Fibroblast of villous mesenchyme (primary cell): ENCODE results near the gene TRIM33. TPM values are rescaled to one million over a fixed set of nuclear protein-coding genes. Genes with fewer than 3 reads are reported as not detected.
"Not testable (repeated sequence)": the region's sequence is repeated elsewhere in the genome, so short reads cannot be mapped to it uniquely, and the experiment has no call there.

Source experiments
- DNase-seq: peaks from one replicate; pipeline ENCODE4 v3.0.0-alpha.2; 2010; ENCODE audit warnings: low read depth
- H3K4me3 ChIP-seq: 2 replicates; pipeline ENCODE4 v1.5.1; 2011; ENCODE audit warnings: low read depth, mild to moderate bottlenecking, low read length
- total RNA-seq: library from RNA; depleted of rRNA; stranded (reverse); fragments of >200 nt; gene quantifications from 2 replicates; pipeline ENCODE4 v1.2.3, GENCODE V29; 2012
- TF ChIP-seq, protein P1 (sequence below): IDR thresholded peaks from 2 replicates; pipeline ENCODE4 v1.5.1; 2012; ENCODE audit warnings: low read depth, mild to moderate bottlenecking, low read length; ENCODE audit not compliant: insufficient read depth

TRIM33 gene
- total RNA-seq, 1 donor = 36.3 TPM

DNA sequence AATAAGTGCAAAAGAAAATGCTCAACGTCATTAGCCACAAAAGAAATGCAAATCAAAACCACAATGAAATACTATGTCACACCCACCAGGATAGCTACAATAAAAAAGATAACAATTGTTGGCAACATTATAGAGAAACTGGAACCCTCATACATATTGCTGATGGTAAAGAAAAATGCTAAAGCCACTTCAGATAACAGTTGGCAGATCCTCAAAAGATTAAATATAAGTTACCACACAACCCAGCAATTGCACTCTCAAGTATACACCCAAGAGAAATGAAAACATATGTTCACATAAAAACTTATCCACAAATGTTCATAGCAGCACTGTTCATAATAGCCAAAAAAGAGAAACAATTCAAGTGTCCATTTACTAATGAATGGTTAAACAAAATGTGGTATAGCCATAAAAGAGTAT lies 20.7 kb downstream of the TRIM33 start:
- DNase-seq = peak; percentile 54
- no peak overlapping the region for H3K4me3 ChIP-seq
- TF ChIP-seq, protein P1, sequence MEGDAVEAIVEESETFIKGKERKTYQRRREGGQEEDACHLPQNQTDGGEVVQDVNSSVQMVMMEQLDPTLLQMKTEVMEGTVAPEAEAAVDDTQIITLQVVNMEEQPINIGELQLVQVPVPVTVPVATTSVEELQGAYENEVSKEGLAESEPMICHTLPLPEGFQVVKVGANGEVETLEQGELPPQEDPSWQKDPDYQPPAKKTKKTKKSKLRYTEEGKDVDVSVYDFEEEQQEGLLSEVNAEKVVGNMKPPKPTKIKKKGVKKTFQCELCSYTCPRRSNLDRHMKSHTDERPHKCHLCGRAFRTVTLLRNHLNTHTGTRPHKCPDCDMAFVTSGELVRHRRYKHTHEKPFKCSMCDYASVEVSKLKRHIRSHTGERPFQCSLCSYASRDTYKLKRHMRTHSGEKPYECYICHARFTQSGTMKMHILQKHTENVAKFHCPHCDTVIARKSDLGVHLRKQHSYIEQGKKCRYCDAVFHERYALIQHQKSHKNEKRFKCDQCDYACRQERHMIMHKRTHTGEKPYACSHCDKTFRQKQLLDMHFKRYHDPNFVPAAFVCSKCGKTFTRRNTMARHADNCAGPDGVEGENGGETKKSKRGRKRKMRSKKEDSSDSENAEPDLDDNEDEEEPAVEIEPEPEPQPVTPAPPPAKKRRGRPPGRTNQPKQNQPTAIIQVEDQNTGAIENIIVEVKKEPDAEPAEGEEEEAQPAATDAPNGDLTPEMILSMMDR = no peak

DNA sequence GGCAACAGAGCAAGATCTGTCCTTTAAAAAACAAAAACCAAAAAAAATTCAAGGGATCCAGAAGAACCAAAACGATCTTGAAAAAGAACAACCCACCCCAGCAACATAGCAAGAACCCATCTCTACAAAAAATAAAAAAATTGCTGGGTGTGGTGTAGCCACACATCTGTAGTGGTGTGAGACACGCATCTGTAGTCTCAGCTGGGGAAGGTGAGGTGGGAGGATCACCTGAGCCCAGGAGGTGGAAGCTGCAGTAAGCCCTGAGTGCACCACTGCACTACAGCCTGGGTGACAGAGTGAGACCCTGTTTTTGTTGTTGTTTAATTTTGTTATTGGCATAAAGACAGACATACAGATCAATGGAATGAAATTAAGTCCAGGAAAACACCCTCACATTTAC lies 22.3 kb downstream of the TRIM33 start:
- no peak overlapping the region for H3K4me3 ChIP-seq
- TF ChIP-seq, protein P1 = no peak
- DNase-seq = no peak

DNA sequence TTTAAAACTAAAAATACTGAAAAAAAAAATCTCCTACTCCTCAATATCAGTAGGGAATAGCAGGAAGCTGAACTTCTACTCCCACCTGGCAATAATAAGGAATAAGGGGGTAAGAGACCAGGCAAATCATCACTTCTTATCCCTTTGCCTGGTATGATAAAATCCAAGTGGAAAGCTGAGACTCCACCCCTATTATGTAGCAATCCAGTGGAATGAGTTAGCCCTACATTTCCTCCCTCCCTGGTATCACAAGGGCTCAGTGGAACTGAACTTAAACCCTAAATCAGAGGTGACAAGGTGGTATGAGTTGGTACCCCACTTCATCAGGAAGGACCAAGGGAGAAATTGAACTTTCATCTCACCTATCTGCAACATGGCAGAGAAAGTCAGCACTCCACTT lies 25.7 kb downstream of the TRIM33 start:
- TF ChIP-seq, protein P1 = no peak
- no peak overlapping the region for H3K4me3 ChIP-seq
- peak; percentile 19 for DNase-seq

DNA sequence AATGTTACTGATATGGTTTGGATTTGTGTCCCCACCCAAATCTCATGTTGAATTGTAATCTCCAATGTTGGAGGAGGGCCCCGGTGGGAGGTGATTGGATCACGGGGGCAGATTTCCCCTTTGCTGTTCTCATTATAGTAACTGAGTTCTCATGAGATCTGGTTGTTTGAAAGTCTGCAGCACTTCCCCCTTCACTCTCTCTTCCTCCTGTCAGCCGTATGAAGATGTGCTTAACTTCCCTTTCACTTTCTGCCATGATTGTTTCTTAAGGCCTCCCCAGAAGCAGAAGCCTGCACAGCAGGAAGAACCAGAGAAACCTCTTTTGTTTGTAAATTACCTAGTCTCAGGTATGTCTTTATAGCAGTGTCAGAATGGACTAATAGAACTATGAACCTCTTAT lies 28.4 kb downstream of the TRIM33 start:
- no peak overlapping the region for H3K4me3 ChIP-seq
- TF ChIP-seq, protein P1 = no peak
- DNase-seq = no peak

DNA sequence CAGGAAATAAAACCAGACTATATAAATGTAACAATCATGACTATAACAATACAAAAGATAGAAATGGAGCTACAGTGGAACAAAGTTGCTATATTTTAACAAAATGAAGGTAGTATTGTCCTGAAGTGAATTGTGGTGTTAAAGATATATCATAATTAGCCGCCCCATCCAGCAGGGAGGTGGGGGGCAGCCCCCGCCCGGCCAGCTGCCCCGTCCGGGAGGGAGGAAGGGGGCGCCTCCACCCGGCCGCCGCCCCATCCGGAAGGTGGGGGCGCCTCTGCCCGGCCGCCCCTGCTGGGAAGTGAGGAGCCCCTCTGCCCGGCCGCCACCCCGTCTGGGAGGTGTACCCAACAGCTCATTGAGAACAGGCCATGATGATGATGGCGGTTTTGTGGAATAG lies 31.4 kb downstream of the TRIM33 start:
- not testable (repeated sequence) for DNase-seq, H3K4me3 ChIP-seq

DNA sequence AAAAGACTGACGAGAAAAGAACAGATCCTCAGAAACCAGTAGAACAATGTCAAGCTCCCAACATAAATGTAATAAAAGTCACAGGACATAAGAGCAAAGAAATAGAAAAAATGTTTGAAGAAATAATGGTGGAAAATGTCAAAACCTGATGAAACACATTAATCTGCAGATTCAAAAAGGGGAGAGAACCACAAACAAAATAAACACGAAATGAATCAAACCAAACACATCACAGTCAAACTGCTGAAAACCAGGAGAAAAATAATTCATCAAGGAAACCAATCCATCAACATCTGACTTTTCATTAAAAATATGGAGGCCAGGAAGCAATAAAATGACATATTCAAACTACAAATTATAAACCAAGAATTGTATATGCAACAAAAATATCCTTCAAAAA lies 31.9 kb downstream of the TRIM33 start:
- H3K4me3 ChIP-seq = no peak overlapping the region
- no peak for DNase-seq
- TF ChIP-seq, protein P1 = no peak

DNA sequence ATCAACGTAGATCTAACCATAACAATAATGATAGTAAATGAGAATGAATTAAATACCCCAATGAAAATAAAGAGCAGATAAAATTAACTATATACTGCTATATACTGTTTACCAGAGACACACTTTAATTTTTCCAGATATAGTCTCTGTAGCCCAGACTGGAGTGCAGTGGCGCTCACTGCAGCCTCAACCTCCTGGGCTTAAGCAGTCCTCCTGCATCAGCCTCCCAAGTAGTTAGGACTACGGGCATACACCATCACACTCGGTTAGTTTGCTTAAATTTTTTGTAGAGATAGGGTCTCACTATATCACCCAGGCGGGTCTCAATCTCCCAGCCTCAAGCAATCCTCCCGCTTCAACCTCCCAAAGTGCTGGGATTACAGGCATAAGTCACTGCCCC lies 37.2 kb downstream of the TRIM33 start:
- no peak for DNase-seq
- no peak overlapping the region for H3K4me3 ChIP-seq
- TF ChIP-seq, protein P1 = no peak

DNA sequence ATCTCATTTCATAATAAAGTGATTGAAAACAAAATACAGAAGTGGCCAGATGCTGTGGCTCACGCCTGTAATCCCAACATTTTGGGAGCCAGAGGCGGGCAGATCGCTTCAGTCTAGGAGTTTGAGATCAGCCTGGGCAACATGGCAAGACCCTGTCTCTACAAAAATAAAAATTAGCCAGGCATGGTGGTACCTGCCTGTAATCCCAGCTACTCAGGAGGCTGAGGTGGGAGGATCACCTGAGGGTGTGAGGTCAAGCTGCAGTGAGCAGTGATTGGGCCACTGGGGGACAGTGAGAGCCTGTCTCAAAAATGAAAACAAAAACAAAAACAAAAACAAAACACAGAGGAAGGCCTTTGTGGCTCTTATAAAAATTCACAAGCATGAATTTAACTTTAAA lies 38.6 kb downstream of the TRIM33 start:
- no peak for DNase-seq
- no peak overlapping the region for H3K4me3 ChIP-seq
- TF ChIP-seq, protein P1 = no peak
